Osteoblast (primary cell): ENCODE measurements around the gene MUC5B. TPM values are rescaled to one million over a fixed set of nuclear protein-coding genes. Genes with fewer than 3 reads are reported as not detected.
"Not testable (repeated sequence)": the region's sequence is repeated elsewhere in the genome, so short reads cannot be mapped to it uniquely, and the experiment has no call there.

Experiments used
- DNase-seq: peaks from one replicate; pipeline ENCODE4 v3.0.0; 2011; ENCODE audit warnings: low spot score, mixed read lengths; ENCODE audit not compliant: insufficient read length; ENCODE audit errors: missing footprints
- H2AFZ ChIP-seq: 2 replicates; pipeline ENCODE4 v1.6.0; 2011; ENCODE audit warnings: mild to moderate bottlenecking, low read length
- H3K27ac ChIP-seq: 2 replicates; pipeline ENCODE4 v1.5.1; 2011; ENCODE audit warnings: mild to moderate bottlenecking, low read depth, low read length, moderate library complexity
- H3K27me3 ChIP-seq: 2 replicates; pipeline ENCODE4 v1.6.0; 2012; ENCODE audit warnings: mild to moderate bottlenecking, control low read depth, inconsistent platforms, low read length, moderate library complexity; ENCODE audit not compliant: insufficient read depth
- H3K36me3 ChIP-seq: 2 replicates; pipeline ENCODE4 v1.5.1; 2011; ENCODE audit warnings: mild to moderate bottlenecking, low read length, control low read depth, moderate library complexity; ENCODE audit not compliant: insufficient read depth
- H3K4me1 ChIP-seq: 2 replicates; pipeline ENCODE4 v1.5.1; 2011; ENCODE audit warnings: mild to moderate bottlenecking, low read length, control low read depth, moderate library complexity; ENCODE audit not compliant: insufficient read depth
- H3K4me2 ChIP-seq: 2 replicates; pipeline ENCODE4 v1.6.0; 2011; ENCODE audit warnings: mild to moderate bottlenecking, low read length; ENCODE audit not compliant: insufficient read depth
- H3K4me3 ChIP-seq: fragments of 200-600 bp; sonication (generic); 3 replicates; pipeline ENCODE4 v1.5.1; 2012; ENCODE audit warnings: mild to moderate bottlenecking, low read length, inconsistent platforms; ENCODE audit not compliant: insufficient read depth
- H3K79me2 ChIP-seq: 2 replicates; pipeline ENCODE4 v1.6.0; 2012; ENCODE audit warnings: mild to moderate bottlenecking, low read length, control low read depth, inconsistent platforms; ENCODE audit not compliant: insufficient read depth
- H3K9me3 ChIP-seq: 2 replicates; pipeline ENCODE4 v1.5.1; 2011; ENCODE audit warnings: low read depth, low read length, control low read depth
- H4K20me1 ChIP-seq: 2 replicates; pipeline ENCODE4 v1.6.0; 2012; ENCODE audit warnings: mild to moderate bottlenecking, low read length, control low read depth; ENCODE audit not compliant: insufficient read depth
- CTCF ChIP-seq: IDR thresholded peaks from 2 replicates; pipeline ENCODE4 v1.5.1; 2011; ENCODE audit warnings: mild to moderate bottlenecking, low read depth, low read length, moderate library complexity; ENCODE audit errors: extremely low read depth
- total RNA-seq: library from RNA; depleted of rRNA; stranded (reverse); fragments of >200 nt; gene quantifications from 2 replicates; pipeline ENCODE4 v1.2.3, GENCODE V29; 2012

Gene MUC5B
- total RNA-seq, 1 donor: not detected

DNA sequence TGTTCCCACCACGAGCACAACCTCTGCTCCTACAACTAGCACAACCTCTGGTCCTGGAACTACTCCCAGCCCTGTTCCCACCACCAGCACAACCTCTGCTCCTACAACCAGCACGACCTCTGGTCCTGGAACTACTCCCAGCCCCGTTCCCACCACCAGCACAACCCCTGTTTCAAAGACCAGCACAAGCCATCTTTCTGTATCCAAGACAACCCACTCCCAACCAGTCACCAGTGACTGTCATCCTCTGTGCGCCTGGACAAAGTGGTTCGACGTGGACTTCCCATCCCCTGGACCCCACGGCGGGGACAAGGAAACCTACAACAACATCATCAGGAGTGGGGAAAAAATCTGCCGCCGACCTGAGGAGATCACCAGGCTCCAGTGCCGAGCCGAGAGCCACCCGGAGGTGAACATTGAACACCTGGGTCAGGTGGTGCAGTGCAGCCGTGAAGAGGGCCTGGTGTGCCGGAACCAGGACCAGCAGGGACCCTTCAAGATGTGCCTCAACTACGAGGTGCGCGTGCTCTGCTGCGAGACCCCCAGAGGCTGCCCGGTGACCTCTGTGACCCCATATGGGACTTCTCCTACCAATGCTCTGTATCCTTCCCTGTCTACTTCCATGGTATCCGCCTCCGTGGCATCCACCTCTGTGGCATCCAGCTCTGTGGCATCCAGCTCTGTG, 30.9 kb upstream of the MUC5B start:
- H3K27me3 ChIP-seq, H3K36me3 ChIP-seq, H3K9me3 ChIP-seq, H2AFZ ChIP-seq, H3K4me2 ChIP-seq, H3K4me1 ChIP-seq, DNase-seq, H4K20me1 ChIP-seq, H3K27ac ChIP-seq, H3K79me2 ChIP-seq, H3K4me3 ChIP-seq: not testable (repeated sequence)

GRCh38 chr11:1192741-1193325, 30.0 kb upstream of the MUC5B start:
- H3K4me2 ChIP-seq: no peak overlapping the region
- H3K27ac ChIP-seq: no peak overlapping the region
- no peaks in the 10 kb centered on the region for H3K79me2 ChIP-seq
- H3K9me3 ChIP-seq: no peaks in the 10 kb centered on the region
- no peaks in the 10 kb centered on the region for H3K36me3 ChIP-seq
- no peaks in the 10 kb centered on the region for H4K20me1 ChIP-seq
- no peak for TF ChIP-seq CTCF
- no peak overlapping the region for H2AFZ ChIP-seq
- DNase-seq: no peak
- H3K4me3 ChIP-seq: no peak overlapping the region
- H3K4me1 ChIP-seq: no peaks in the 10 kb centered on the region
- H3K27me3 ChIP-seq: no peaks in the 10 kb centered on the region

- Histone ChIP-seq H3K36me3 (no peaks in the 10 kb centered on the region), H4K20me1 (no peaks in the 10 kb centered on the region), H3K79me2 (no peaks in the 10 kb centered on the region), H3K27ac (no peak overlapping the region), H3K9me3 (no peaks in the 10 kb centered on the region), H3K4me1 (no peaks in the 10 kb centered on the region), H2AFZ (no peak overlapping the region), H3K4me3 (no peak overlapping the region), H3K27me3 (no peaks in the 10 kb centered on the region), H3K4me2 (no peak overlapping the region)
- DNase-seq: peak; percentile 76
- no peak for TF ChIP-seq CTCF
Observed at GRCh38 chr11:1193326-1194230, 29.3 kb upstream of the MUC5B start.

GRCh38 chr11:1194231-1194976, 28.5 kb upstream of the MUC5B start:
- Histone ChIP-seq H3K27ac (no peak overlapping the region), H3K4me1 (no peaks in the 10 kb centered on the region), H3K36me3 (no peaks in the 10 kb centered on the region), H3K4me2 (no peak overlapping the region), H3K9me3 (no peaks in the 10 kb centered on the region), H2AFZ (no peak overlapping the region), H3K4me3 (no peak overlapping the region), H3K27me3 (no peaks in the 10 kb centered on the region), H3K79me2 (no peaks in the 10 kb centered on the region), H4K20me1 (no peaks in the 10 kb centered on the region)
- DNase-seq: peak; percentile 71
- no peak for TF ChIP-seq CTCF
